GM12864 (cell line): Measurements from ENCODE around the gene VPREB3.

ENCODE experiments used
- DNase-seq: peaks from one replicate; pipeline ENCODE4 v3.0.0-alpha.2; 2011; ENCODE audit warnings: low read depth
- H3K4me3 ChIP-seq: 2 replicates; pipeline ENCODE4 v1.5.1; 2011; ENCODE audit warnings: mild to moderate bottlenecking, low read depth, low read length, control low read depth
- TF ChIP-seq, protein P1 (sequence below): IDR thresholded peaks from 2 replicates; pipeline ENCODE4 v1.5.1; 2011; ENCODE audit warnings: low read depth, mild to moderate bottlenecking, moderate library complexity, low read length, control low read depth, inconsistent platforms; ENCODE audit errors: missing control alignments

Gene VPREB3

GRCh38 chr22:23793326-23793725 is 39.1 kb upstream of the VPREB3 start:
- TF ChIP-seq, protein P1, sequence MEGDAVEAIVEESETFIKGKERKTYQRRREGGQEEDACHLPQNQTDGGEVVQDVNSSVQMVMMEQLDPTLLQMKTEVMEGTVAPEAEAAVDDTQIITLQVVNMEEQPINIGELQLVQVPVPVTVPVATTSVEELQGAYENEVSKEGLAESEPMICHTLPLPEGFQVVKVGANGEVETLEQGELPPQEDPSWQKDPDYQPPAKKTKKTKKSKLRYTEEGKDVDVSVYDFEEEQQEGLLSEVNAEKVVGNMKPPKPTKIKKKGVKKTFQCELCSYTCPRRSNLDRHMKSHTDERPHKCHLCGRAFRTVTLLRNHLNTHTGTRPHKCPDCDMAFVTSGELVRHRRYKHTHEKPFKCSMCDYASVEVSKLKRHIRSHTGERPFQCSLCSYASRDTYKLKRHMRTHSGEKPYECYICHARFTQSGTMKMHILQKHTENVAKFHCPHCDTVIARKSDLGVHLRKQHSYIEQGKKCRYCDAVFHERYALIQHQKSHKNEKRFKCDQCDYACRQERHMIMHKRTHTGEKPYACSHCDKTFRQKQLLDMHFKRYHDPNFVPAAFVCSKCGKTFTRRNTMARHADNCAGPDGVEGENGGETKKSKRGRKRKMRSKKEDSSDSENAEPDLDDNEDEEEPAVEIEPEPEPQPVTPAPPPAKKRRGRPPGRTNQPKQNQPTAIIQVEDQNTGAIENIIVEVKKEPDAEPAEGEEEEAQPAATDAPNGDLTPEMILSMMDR = no peak
- no peak for DNase-seq
- no peak overlapping the region for H3K4me3 ChIP-seq

- no peak for DNase-seq
Observed at GRCh38 chr22:23791738-23792645, 37.8 kb upstream of the VPREB3 start.

GRCh38 chr22:23790819-23791737 is 36.9 kb upstream of the VPREB3 start:
- H3K4me3 ChIP-seq = no peak overlapping the region
- no peak for DNase-seq
- TF ChIP-seq, protein P1 = no peak

More at GRCh38 chr22:23791738-23792645, 37.8 kb upstream of the VPREB3 start:
- TF ChIP-seq, protein P1 = no peak
- H3K4me3 ChIP-seq = no peak overlapping the region

DNA sequence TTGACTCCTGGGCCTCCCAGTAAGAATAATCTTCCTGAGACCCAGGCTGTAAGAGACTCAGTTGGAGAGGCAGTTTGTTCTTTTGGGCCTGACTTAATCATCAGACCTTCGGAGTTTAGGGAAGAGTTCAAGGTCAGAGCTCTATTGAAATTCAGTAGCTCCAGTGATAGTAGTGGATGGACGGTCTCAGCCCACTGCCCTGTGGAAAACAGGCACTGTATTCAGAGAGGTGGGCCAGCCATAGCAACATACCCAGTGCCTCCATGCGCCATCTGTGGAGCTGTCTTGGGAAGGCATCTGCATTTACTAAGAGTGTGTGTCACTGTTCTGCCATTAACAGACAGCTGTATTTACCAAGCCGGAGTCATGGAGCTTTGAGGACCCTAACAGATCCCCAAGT is 35.4 kb upstream of the VPREB3 start:
- DNase-seq = no peak

GRCh38 chr22:23789121-23789520 is 34.9 kb upstream of the VPREB3 start:
- no peak for DNase-seq
- H3K4me3 ChIP-seq = no peak overlapping the region
- TF ChIP-seq, protein P1 = no peak

More for the DNA sequence above, 35.4 kb upstream of the VPREB3 start:
- TF ChIP-seq, protein P1 = no peak
- no peak overlapping the region for H3K4me3 ChIP-seq

DNA sequence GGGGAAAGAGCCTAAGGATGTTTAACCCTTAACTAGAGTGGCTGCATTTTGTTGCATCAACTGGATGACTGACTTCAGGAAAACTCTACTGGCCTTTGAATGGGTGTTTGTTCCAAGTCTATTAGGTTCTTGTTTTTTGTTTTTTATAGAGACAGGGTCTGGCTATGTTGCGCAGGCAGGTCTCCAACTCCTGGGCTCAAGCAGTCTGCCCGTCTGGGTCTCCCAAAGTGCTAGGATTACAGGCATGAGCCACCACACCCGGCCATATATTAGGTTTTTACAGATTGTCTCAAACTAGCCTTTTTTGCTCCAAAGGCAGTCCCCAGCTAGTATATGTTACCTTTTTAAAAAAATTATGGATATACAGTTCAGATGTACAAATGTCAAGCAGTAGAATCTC is 33.7 kb upstream of the VPREB3 start:
- TF ChIP-seq, protein P1 = no peak
- peak overlapping the region; percentile 70 for H3K4me3 ChIP-seq
- no peak for DNase-seq
